GM19193 (cell line): Measurements from ENCODE around the gene COPS3.

ENCODE experiments used
- POLR2A ChIP-seq: IDR thresholded peaks from 4 replicates; pipeline ENCODE4 v1.6.1; 2011; ENCODE audit not compliant: insufficient read depth, insufficient read length; ENCODE audit errors: extremely low read depth

The COPS3 gene

DNA sequence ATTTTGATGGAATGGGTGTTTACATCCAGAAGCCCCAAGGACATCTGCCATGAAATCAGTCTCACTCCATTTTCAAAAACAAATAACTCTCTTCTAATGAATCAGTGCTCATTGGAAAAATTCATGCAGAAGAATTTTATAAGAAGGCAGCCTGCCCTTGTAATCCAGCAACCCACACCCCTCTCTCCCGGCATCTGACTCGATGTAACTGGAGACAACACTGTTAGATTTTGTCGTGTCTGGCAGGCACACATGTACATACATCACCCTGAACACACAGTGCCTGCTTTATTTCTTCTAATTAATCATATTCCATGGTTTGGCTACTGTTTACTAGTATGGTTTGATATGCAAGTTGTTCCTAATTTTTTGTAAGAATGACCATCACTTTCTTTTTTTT, 63.1 kb downstream of the COPS3 start:
- TF ChIP-seq POLR2A, result no peak

DNA sequence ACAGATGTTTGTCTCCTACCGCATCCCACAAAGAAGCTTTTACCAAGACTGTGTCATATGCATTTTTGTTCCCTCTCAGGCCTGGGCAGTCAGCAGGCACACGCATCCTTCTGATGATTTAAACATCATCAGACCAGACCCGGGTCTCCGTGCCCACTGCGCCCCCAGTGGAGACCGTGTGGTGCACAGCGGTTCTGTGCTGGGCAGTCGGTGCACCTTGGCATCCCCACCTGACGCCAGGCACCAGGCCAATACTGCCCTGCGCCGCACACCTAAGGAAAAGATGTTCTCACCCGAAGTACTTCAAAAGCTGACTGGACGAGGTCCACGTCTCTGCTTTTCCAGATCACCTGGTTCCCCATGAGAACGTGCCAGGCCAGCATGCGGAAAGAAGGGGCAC, 64.3 kb downstream of the COPS3 start:
- TF ChIP-seq POLR2A, result no peak

DNA sequence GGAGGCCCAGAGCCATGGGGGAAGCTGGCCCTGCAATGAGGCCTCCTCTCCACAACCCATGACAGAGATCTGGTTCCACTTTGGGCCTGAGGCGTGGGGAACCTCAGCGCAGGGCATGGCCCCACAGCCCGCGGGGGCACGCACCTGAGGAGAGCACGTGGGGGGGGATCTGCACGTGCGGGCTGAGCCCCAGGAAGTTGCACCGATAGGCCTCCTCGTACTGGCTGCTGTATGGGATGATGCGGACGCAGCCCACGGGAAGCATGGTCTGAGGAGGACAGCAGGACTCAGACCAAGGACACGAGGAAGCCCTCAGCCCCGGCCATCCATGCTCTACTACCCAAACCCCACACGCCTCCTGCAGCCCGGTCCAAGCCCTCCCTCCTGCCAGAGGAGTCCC, 64.8 kb downstream of the COPS3 start:
- no peak for TF ChIP-seq POLR2A

DNA sequence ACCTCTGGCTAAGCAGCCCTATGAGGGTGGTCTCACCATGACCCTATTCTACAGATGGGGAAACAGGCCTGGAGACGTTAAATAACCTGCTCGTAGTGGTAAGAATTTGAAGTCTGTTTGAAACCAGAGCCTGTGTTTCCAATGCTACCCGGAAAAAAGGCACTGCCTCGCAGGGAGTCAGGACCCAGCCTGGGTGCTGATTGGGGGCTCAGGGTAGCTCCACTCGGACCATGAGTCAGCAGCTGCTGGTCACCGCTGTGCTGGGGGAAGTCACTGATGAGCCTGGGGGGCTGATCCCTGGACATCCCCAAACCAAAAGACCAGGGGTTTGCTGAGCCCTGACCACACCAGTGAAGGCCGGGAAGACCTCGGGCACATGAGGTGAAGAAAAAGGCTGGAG, 65.5 kb downstream of the COPS3 start:
- TF ChIP-seq POLR2A, result no peak

DNA sequence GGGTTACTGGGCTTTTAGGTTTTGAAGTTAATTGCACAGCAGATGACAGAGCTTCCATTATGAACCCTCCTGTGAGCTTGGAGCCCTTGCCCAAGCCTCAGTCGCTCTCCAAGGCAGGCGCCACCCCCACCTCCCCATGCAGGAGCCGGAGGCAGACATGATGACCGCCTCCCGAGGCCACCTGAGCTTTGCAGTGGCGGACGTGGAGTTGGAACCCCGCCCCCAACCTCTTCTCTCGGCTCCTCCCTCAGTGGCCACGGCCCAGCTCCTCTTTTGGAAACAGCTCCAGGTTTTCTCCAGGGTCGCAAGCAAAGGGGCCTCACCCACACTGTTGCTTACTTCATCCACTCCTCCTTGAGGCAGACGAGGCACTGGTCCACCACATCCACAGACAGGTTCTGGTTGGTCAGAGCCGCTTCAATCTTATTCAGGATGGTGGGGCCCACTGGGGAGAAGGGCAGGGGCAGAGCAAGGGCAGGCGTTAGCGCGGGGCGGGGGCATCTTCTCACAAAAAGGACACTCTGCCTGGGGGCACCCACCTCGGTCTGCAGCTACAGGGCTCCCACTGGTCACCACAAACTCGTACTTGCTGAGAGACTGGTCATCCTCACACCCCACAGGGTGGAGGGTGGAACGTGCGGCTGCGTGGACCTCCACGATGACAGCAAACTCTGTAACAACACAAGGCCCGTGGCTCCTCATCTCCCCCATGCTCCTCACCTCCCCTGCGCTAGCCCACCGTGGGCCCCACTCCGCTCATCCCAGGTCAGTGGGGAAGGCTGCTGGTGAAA, 66.2 kb downstream of the COPS3 start:
- TF ChIP-seq POLR2A, result no peak

DNA sequence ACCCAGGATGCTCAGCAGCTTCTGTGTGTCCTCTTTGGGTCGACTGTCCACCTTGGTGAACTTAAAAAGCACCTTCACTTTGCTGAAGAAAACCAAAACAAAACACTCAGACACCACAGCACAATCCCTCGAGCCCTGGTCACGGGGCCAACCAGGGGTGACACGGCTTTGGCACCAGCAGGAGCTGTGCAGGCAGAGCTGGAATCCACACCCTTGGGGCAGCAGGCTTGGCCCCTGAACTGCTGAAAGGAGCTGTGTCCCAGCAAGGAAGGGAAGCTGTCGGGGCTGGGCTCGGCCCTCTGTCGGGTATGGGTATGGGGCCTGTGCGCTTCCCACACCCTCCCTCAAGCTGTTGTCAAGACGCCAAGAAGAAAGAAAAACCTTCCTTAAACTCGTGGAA, 67.3 kb downstream of the COPS3 start:
- TF ChIP-seq POLR2A, result no peak

DNA sequence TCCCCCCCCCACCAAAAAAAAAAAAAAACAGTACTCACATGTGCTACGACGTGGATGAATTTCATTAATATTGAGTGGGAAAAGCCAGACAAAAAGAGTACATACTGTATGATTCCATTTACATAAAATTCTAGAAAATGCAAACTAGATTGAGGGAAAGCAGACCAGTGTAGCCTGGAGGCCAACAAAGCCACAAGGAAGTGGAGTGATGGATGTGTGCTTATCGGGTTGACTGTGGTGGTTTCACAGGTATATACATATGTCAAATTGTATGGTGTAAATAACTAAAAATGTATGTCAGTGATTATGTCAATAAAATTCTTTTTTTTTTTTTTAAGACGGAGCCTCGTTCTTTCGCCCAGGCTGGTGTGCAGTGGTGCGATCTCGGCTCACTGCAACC, 73.0 kb downstream of the COPS3 start:
- no peak for TF ChIP-seq POLR2A

DNA sequence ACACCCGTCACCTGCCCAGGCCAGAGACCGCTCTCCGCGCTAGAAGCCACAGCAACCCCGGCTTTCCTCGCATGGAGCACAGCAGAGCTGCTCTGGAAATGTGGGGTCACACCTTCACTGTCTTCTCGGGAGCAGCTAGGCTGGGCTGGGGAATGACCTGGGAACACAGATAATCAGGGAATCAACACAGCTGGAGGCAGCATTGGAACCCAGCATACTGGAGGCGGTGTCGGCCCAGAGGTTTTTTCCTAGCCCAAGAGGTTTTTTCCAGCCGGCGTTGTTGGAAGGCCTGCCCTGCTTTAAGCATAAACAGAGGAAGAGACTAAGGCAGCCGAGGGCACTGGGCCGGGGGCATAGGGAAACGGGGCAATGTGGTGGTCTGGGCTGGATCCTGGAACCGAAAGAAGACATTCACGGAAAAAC, 74.1 kb downstream of the COPS3 start:
- no peak for TF ChIP-seq POLR2A

DNA sequence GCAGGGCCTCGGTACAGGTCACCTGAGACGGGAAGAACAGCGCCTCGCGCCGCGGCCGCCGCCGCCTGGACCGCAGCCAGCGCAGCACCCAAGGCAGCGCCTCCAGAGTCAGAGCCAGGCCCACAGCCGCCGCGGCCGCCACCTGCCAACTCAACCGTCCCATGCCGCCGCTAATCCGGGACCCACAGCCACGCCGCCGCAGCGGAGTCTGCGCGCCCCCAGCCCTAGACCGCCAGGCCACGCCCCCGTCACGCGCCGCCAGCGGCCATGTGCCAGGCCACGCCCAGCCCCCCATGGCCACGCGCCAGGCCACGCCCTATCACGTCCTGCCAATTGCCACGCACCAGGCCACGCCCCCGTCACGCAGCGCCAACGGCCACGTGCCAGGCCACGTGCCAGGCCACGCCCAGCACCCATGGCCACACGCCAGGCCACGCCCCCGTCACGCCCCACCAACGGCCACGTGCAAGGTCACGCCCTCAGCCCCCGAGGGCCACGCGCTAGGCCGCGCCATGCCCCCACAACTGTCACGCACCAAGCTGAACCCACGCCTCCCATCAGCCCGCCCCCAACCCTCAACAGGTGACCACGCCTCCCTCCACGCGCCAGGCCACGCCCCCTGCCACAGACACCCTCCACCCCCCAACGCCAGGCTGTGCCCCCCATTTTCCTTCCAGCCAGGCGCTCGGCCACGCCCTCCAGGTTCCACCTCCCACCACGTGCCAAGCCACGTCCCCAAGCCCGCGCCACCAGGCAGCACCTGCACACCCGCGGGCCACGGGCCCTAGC, 74.7 kb downstream of the COPS3 start, which contains the start of gene PLD6:
PLD6 (minus strand) TSS at position 210 of the 789 bp plus-strand sequence; CDS start at position 163, 47 bp downstream.
- TF ChIP-seq POLR2A, result peak; percentile 53

DNA sequence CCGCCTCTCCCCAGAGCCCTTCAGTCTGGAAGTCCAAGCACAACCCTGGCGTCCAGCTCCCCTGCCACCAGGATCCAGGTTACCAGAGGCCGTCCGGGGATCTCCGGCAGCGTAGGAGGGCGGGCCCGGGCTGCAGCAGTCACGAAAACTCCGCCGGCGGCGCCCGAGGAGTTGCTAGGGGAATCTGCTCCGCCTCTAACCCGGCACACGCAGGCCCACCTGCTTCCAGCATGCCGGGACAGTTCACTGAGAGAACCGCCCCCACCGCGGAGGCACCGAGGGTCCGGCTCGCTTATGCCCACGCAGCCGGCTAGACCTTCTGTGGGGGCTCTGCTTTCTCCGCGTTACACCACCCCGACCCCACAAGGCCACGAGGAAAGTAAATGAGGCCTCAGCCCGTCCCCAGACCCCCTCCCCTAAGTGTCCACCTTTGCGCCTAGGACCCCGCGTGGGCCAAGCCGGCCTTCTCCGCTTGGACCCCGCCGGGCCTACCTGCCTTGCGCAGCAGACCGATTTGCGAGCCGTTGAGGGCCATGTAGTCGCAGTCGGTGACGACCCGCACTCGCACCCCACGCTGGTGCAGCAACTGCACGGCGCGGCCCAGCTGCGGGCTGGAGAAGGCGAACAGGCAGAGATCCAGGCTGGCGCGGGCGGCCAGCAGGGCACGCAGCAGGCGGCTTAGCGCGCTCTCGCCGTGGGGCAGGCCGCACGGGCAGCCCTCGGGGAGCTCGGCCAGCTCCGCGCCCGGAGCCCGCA, 75.5 kb downstream of the COPS3 start:
- peak; percentile 17 for TF ChIP-seq POLR2A

DNA sequence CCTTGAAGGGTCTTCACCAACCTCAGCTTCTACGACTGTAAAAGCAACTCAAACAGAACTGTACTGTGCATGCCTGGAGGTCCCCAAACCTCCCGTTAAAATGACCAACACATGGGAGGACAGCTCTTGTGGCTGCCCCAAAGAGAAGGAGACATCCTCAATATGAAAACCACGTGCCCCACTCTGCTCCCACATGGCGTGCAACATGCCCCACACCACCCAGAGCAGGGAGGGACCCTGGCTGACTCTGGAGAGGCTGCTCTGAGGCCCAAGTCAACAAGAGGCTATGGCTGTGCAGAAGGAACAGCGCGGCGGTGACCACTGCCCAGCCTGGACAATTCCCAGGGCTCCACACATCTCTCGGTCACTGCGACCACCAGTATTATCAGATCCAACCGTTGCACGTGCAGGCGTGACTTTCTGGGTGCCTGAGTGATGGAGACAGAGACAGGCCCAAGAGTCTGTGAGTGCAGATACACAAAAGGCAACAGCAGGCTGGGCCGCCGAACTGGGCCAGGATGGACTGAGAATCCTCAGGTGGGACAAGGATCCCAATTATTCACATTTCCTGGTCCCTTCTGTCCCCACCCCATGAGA, 76.3 kb downstream of the COPS3 start:
- no peak for TF ChIP-seq POLR2A

DNA sequence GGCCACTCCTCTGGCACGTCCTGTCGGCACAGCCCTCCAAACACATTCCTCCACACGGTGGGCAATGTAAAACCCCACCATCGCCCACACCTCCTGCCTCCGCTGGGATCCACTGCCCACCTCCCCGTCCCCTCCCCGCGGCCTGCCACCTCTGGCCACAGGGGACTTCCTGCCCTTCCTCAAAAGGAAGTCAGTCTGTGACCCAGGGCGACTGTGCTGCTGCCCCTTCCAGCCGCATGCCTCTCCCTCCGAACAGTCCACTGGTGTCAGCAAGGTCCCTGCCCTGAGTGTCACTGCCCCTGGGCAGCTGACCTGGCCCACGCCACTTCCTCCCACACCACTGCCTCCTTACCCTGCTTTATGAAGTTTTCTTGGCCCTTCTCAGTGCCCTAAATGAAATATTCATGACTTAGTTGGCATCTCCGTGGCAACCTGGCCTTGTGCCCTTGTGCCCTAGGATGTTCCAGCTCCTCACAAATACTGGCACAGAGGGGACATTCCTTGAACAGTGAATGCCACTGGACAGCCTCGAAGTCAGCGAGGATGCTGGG, 76.9 kb downstream of the COPS3 start:
- no peak for TF ChIP-seq POLR2A

DNA sequence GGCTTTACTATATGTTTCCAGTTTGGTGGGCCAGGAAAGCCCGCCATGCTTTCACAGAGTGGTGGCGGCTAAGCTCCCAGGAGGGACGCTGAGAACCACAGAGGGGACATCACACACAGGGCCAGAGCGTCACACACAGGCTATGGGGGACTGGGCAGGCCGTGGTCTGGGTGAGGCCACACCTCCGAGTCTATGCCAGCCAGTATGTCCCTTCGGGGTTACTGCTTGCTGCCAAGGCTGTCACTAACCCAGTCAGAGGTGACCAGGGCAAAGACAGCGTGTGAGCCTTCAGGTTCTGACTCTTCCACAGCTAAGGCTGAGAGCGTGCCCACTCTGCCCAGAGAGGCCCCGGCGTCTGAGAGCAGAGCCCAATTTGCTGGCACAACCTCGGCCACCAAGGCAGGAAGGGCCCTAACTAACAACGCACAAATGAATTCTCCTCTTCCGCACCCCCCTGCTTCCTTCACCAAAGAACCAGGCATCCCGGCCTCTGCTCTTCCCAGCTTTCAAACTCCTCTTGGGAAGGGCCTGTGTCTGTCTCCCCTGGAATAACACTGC, 77.8 kb downstream of the COPS3 start:
- TF ChIP-seq POLR2A, result no peak

DNA sequence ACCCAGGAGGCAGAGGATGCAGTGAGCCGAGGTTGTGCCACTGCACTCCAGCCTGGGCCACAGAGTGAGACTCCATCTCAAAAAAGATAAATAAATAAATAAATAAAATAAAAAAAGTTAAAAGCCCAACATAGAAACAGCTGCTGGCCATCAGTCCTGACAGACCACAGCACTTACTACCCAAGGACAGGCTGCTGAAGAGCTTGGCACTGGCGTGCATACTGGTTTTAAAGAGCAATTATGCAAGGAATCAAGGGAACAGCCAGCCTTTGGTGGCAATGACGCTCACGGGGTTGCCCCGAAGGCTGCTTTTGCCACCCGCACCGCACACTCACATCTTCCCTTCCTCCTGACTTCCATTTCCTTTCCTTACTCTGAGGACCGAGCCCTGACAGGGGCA, 79.1 kb downstream of the COPS3 start:
- TF ChIP-seq POLR2A, result no peak
